ENCODE data around the gene AGK. TPM values are rescaled to one million over a fixed set of nuclear protein-coding genes. Genes with fewer than 3 reads are reported as not detected.

The AGK gene
- total and polyA plus RNA-seq, 2 experiments from 2014 or later, result 15.8 to 27.1 TPM

DNA sequence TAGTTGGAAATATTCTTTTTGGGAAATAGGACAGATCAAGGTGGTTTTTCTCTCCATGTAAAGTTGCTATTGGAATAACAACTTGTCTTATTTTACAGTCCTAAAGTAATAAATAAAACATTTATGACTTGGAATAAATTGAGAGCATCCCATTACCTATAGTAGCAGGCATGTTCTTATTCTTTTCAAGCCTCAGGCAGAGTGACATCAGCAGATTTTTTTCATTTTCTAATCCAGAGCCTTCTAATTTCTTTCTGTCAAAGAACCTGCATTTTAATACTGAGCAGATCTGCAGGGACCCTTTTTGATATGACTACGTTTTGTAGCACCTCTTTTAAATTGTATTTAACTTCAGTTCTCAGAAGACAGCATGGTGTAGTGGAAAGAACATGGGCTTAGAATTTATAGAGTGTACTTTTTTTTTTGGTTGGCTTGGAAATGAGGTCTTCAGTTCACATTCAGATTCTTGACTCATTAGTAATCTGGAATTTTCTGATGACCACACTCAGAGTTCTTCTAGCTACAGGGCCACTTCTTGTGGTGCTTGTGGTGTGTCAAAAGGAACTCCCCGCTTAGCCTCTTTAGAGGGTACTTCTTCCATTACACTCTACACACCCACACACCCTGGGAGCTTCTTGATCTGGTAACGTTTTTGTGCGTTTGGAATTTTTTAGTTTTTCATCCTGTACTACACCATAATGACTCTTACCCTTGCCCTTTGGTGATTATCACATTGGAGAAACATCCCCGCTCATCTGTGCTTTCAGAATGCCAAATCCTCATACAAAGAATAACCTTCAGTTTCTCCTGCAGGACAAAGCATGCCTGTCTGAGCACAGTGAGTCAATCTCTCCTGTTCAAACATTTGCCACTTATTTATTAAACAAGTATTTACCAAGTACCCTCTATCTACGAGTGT, 34.6 kb downstream of the AGK start:
- Histone ChIP-seq H3K27me3 (no peaks in the 10 kb centered on the region), H3K4me3 (no peak overlapping the region), H3K4me2 (no peak overlapping the region), H4K20me1 (ENCODE audit: insufficient read depth, poor library complexity, severe bottlenecking) (no peaks in the 10 kb centered on the region), H3K36me3 (replicated peaks; ENCODE audit: insufficient read depth, low read depth) (no peaks in the 10 kb centered on the region), H3K9me2 (replicated peaks; ENCODE audit: insufficient read depth) (no peaks in the 10 kb centered on the region), H3K27ac (no peak overlapping the region), H3K9me3 (ENCODE audit: low read depth) (no peaks in the 10 kb centered on the region), H3K79me2 (no peaks in the 10 kb centered on the region), H3K4me1 (ENCODE audit: insufficient read depth) (no peaks in the 10 kb centered on the region), H2AFZ (no peak overlapping the region)
- no peak for DNase-seq (ENCODE audit: low spot score)
- TF ChIP-seq CTCF (IDR thresholded peaks at IDR 0.05; ENCODE audit: poor library complexity) (no peak), EZH2 (IDR thresholded peaks at IDR 0.05; ENCODE audit: borderline replicate concordance) (no peak), EZH2phosphoT487 (IDR thresholded peaks at IDR 0.05; ENCODE audit: low read depth, severe bottlenecking, unreplicated experiment) (no peak)
- 69% methylated on average over 6 of the region's 6 CpGs for WGBS (ENCODE audit: low lambda C conversion rate, missing lambda C conversion rate)

GRCh38 chr7:141586878-141587277, 35.7 kb downstream of the AGK start:
- H3K27me3 ChIP-seq, result no peaks in the 10 kb centered on the region
- H3K9me3 ChIP-seq (ENCODE audit: low read depth), result no peaks in the 10 kb centered on the region
- no peaks in the 10 kb centered on the region for H3K4me1 ChIP-seq (ENCODE audit: insufficient read depth)
- no peak for TF ChIP-seq EZH2phosphoT487 (IDR thresholded peaks at IDR 0.05; ENCODE audit: low read depth, severe bottlenecking, unreplicated experiment)
- no peak for TF ChIP-seq EZH2 (IDR thresholded peaks at IDR 0.05; ENCODE audit: borderline replicate concordance)
- TF ChIP-seq CTCF (IDR thresholded peaks at IDR 0.05; ENCODE audit: poor library complexity), result no peak
- H4K20me1 ChIP-seq (ENCODE audit: insufficient read depth, poor library complexity, severe bottlenecking), result no peaks in the 10 kb centered on the region
- no peaks in the 10 kb centered on the region for H3K9me2 ChIP-seq (replicated peaks; ENCODE audit: insufficient read depth)
- no peaks in the 10 kb centered on the region for H3K36me3 ChIP-seq (replicated peaks; ENCODE audit: insufficient read depth, low read depth)
- no peaks in the 10 kb centered on the region for H3K79me2 ChIP-seq
- no peak overlapping the region for H3K27ac ChIP-seq
- no peak for DNase-seq (ENCODE audit: low spot score)
- 85% methylated on average over 4 of the region's 4 CpGs for WGBS (ENCODE audit: low lambda C conversion rate, missing lambda C conversion rate)
- no peak overlapping the region for H3K4me2 ChIP-seq
- no peak overlapping the region for H2AFZ ChIP-seq
- no peak overlapping the region for H3K4me3 ChIP-seq

- WGBS (ENCODE audit: low lambda C conversion rate, missing lambda C conversion rate), result 71% methylated on average over 4 of the region's 4 CpGs
- H4K20me1 ChIP-seq (ENCODE audit: insufficient read depth, poor library complexity, severe bottlenecking), result no peaks in the 10 kb centered on the region
- H3K4me2 ChIP-seq, result no peak overlapping the region
- H3K4me1 ChIP-seq (ENCODE audit: insufficient read depth), result no peaks in the 10 kb centered on the region
- no peaks in the 10 kb centered on the region for H3K9me3 ChIP-seq (ENCODE audit: low read depth)
- no peaks in the 10 kb centered on the region for H3K9me2 ChIP-seq (replicated peaks; ENCODE audit: insufficient read depth)
- H3K4me3 ChIP-seq, result no peak overlapping the region
- TF ChIP-seq CTCF (IDR thresholded peaks at IDR 0.05; ENCODE audit: poor library complexity) (no peak), EZH2phosphoT487 (IDR thresholded peaks at IDR 0.05; ENCODE audit: low read depth, severe bottlenecking, unreplicated experiment) (no peak), EZH2 (IDR thresholded peaks at IDR 0.05; ENCODE audit: borderline replicate concordance) (no peak)
- no peak overlapping the region for H3K27ac ChIP-seq
- no peaks in the 10 kb centered on the region for H3K36me3 ChIP-seq (replicated peaks; ENCODE audit: insufficient read depth, low read depth)
- H3K27me3 ChIP-seq, result no peaks in the 10 kb centered on the region
- DNase-seq (ENCODE audit: low spot score), result no peak
- no peak overlapping the region for H2AFZ ChIP-seq
- no peaks in the 10 kb centered on the region for H3K79me2 ChIP-seq
Observed at GRCh38 chr7:141587304-141587703, 36.1 kb downstream of the AGK start.
